GM13976 (cell line): ENCODE results near the gene ZNF655.
"Not testable (repeated sequence)": the region's sequence is repeated elsewhere in the genome, so short reads cannot be mapped to it uniquely, and the experiment has no call there.

Source experiments
- DNase-seq: peaks from one replicate; pipeline ENCODE4 v3.0.0; 2012; ENCODE audit warnings: low spot score
- CTCF ChIP-seq: IDR thresholded peaks from 2 replicates; pipeline ENCODE4 v1.5.1; 2012; ENCODE audit warnings: borderline replicate concordance, mild to moderate bottlenecking; ENCODE audit not compliant: insufficient read depth; ENCODE audit errors: extremely low read depth, missing control alignments, control extremely low read depth
- in situ Hi-C: fragments of 300-500 bp; cut with MboI; formaldehyde crosslinking; loops from one replicate; pipeline ENCODE4 v1.12.0; 2022; ENCODE audit warnings: low sequenced_read_pairs, mixed read lengths, inconsistent platforms; ENCODE audit not compliant: unreplicated experiment

The ZNF655 gene

GRCh38 chr7:99539213-99539811 lies 19.1 kb upstream of the ZNF655 start:
- TF ChIP-seq CTCF = no peak
- no peak for DNase-seq
- in situ Hi-C loops = no loop called here

- TF ChIP-seq CTCF = no peak
- in situ Hi-C loops = no loop called here
- no peak for DNase-seq
These were observed 17.9 kb upstream of the ZNF655 start for GRCh38 chr7:99540542-99540941.

GRCh38 chr7:99541212-99541611 lies 17.2 kb upstream of the ZNF655 start:
- in situ Hi-C loops = no loop called here
- TF ChIP-seq CTCF = no peak
- DNase-seq = no peak

- in situ Hi-C loops = no loop called here
- no peak for DNase-seq
- no peak for TF ChIP-seq CTCF
These were observed 15.3 kb upstream of the ZNF655 start for GRCh38 chr7:99543081-99543671.

- in situ Hi-C loops = no loop called here
- no peak for TF ChIP-seq CTCF
- DNase-seq = no peak
These were observed 14.5 kb upstream of the ZNF655 start for GRCh38 chr7:99543916-99544315.

- in situ Hi-C loops, DNase-seq: not testable (repeated sequence)
These were observed 13.1 kb upstream of the ZNF655 start for GRCh38 chr7:99545308-99545707.

GRCh38 chr7:99549545-99549944 lies 8.9 kb upstream of the ZNF655 start:
- DNase-seq, in situ Hi-C loops: not testable (repeated sequence)

GRCh38 chr7:99551334-99551733 lies 7.1 kb upstream of the ZNF655 start:
- DNase-seq = no peak
- in situ Hi-C loops = no loop called here
- TF ChIP-seq CTCF = no peak
